GM12872 (cell line): ENCODE results near the gene DNAJC25.

ENCODE experiments used
- TF ChIP-seq, protein P1 (sequence below): IDR thresholded peaks from 3 replicates; pipeline ENCODE4 v1.5.1; 2011; ENCODE audit warnings: low read depth, mild to moderate bottlenecking, low read length, moderate library complexity; ENCODE audit not compliant: insufficient read depth

Gene DNAJC25

DNA sequence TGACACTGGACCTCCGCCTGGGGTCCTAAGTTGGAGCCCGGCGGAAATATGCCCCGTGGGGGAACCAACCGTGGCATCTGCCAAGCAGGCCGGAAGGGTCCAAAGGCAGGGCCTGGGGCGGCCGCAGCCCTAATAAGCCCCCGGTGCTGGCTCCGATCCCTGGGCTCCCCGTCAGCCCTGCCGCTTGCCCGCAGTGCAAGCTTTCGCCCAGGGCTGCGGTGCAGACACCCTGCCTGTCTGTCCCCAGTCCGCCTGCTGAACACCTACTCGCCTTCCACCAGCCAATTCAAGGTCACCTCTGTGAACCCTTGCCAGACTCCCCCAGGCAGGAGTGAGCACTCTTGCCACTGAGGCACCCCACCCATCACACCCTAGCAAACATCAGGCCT lies 31.2 kb upstream of the DNAJC25 start:
- TF ChIP-seq, protein P1, sequence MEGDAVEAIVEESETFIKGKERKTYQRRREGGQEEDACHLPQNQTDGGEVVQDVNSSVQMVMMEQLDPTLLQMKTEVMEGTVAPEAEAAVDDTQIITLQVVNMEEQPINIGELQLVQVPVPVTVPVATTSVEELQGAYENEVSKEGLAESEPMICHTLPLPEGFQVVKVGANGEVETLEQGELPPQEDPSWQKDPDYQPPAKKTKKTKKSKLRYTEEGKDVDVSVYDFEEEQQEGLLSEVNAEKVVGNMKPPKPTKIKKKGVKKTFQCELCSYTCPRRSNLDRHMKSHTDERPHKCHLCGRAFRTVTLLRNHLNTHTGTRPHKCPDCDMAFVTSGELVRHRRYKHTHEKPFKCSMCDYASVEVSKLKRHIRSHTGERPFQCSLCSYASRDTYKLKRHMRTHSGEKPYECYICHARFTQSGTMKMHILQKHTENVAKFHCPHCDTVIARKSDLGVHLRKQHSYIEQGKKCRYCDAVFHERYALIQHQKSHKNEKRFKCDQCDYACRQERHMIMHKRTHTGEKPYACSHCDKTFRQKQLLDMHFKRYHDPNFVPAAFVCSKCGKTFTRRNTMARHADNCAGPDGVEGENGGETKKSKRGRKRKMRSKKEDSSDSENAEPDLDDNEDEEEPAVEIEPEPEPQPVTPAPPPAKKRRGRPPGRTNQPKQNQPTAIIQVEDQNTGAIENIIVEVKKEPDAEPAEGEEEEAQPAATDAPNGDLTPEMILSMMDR = no peak

DNA sequence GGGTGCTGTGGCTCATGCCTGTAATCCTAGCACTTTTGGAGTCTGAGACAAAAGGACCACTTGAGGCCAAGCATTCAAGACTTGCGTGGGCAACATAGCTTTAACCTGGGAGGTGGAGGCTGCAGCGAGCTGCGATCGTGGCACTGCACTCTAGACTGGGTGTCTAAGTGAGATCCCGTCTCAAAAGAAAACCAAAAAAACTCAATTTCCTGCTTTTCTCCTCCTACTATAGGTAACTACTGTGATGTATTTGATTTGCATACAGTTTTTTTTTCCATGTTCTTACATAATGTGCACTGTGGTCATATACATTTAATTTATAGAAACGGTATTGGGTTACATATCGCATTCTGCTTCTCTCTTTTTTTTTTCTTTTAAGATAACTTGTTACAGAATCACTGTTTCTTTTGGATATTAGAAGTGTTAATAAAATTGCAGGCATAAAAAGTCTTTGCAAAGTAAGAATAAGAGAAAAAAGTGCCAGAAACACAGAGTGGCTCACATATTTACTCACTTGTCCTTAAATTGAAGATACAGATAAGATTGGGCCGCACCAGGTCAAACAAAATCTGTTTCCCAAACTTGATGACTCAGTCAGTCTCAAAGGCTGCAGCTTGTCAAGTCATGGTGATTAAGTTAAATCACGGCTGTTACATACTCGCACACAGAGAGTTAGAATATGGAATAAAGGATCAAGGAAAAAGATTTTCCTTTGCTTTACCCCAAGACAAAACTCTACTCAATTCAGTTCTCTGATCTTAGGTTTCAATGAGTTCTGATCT lies 29.7 kb upstream of the DNAJC25 start:
- TF ChIP-seq, protein P1 = no peak

DNA sequence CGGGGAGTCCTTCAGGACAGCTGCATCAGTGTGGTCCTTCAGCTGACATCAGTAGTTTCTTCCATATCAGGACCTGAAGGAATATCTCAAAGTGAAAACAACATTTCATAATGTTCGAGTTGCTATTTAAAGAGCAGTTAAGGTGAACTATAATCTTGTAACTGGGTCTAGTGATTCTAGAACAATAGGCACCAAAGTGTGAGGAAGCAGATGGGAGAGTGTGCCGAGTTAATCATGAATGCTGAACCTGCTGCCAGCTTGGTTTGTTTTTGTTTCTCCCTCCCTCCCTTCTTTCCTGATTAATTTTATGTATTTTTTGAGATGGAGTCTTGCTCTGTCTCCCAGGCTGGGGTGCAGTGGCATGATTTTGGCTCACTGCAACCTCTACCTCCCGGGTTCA lies 28.1 kb upstream of the DNAJC25 start:
- TF ChIP-seq, protein P1 = no peak

DNA sequence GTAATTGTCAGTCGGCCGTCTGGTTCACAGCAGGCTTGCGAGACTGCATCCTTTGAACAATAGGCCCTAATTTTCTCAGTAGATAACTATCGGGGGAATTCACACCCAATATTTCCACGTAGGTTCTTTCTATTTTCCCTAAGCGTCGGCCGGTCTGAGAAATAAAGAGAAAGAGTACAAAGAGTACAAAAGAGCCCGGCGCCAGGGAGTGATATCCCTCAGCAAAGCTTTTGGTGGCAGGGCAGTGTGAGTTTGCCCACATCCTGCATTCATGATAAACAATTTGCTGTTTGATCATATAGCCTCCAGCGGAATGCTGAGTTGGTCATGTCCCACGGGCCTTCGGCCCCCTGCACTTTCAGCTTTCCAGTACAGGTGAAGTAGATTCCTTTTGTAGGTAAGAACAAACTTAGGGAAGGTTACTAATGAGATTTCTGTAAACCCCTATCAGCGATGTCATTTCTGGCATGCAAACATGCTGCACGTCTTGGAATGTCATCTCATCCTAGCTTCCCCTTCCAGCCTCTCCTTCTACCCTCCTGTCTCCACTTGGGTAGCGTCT lies 27.0 kb upstream of the DNAJC25 start:
- TF ChIP-seq, protein P1 = no peak

DNA sequence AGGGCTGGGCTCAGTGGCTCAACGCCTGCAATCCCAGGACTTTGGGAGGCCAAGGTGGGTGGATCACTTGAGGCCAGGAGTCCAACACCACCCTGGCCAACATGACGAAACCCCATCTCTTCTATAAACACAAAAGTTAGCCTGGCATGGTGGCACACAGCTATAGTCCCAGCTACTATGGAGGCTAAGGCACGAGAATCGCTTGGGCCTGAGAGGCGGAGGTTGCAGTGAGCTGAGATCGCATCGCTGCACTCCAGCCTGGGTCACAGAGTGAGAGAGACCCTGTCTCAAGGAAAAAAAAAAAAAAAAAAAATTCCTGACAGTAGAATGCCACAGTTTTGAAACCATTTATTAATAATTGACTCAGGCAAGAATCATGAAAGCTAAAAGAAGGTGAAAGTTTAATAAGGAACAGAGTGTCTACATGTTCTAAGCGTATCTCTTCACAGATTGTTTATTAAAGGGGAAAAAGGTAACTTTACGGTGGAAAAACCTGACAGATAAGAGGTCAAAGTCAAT lies 26.0 kb upstream of the DNAJC25 start:
- TF ChIP-seq, protein P1 = no peak

DNA sequence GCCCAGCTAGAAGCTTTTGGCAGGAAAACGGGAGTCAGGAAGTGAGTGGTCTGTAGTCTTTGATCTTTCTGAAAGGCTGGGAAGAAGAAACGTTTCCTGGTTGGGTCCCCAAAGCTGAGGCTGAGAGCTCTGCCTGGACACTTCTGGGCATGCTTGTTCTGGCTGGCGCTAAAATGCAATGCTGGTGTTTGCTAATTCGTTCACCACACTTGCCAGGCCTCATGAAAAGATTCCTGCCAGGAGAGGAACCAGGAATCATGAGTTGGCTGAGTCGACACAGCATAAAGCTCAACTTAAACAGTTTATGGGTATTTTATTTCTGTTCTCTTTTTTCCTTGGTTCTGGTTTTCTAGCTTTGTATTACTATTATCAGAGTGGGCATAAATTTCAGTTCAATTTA lies 21.0 kb upstream of the DNAJC25 start:
- TF ChIP-seq, protein P1 = no peak

DNA sequence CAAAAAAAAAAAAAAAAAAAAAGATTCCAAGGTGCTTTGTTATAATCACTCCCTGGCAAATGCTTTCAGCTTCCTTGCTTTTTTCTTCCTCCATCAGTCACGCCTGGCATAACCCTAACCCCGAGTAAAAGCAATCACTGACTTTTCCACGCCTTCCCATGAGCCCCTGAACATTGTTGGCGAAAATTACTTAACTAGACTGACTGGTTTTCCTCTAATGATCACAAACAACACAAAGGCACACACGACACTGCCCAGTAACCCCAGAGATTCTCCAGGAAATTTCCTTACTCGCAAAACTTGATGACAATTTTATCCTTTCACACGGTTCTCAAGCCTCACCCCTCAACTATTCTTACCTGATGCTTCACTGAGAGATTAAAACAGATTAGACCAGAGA lies 20.3 kb upstream of the DNAJC25 start:
- TF ChIP-seq, protein P1 = no peak
